HG03103 (cell line): ENCODE results near the gene PCNX1.

Experiments
- ATAC-seq: cut with Tn5 transposase; IDR thresholded peaks from one replicate; pipeline ENCODE4 v1.9.1; 2021; ENCODE audit warnings: low read depth; ENCODE audit not compliant: unreplicated experiment

The PCNX1 gene

GRCh38 chr14:70954068-70954467 lies 46.8 kb downstream of the PCNX1 start:
- ATAC-seq: no peak

DNA sequence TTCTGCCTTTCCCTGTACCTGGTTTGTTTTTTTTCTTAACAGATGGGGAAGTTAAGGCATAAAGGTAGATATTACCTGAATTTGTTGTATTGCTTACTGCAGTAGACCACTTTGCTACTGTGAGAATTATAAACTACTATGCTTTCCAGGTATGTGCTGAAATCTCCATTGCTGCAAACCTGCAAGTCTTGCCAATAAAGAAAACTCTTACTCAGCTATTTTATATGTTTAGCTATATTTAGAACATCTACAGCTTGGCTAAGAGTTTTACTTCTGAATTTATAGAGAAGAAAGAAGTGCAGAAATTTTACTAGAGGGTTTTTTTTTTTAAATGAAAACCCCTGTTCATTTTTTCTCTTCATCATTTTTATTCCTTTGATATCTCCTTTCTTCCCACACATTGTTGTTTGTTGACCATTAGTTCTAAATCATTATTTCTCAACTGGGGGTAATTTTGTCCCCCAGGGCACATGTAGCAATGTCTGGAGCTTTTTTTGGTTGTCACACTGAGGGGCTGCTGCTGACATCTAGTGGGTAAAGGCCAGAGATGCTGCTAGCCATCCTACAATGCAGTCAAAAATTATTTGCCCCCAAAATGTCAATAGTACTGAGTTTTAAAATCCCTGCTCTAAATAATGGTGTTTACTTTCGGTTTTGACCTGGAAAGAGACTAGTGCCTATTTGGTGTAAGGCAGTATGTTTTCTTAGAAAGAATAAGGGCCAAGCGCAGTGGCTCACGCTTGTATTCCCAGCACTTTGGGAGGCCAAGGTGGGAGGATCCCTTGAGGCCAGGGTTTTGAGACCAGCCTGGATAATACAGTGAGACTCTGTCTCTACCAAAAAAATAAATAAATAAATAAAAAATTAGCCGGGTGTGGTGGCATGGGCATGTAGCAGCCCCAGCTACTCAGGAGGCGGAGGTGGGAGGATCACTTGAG lies 48.6 kb downstream of the PCNX1 start:
- no peak for ATAC-seq

- ATAC-seq: no peak
These were observed 49.3 kb downstream of the PCNX1 start for GRCh38 chr14:70956511-70956910.

- no peak for ATAC-seq
These were observed 50.5 kb downstream of the PCNX1 start for GRCh38 chr14:70957710-70958109.

- no peak for ATAC-seq
These were observed 55.7 kb downstream of the PCNX1 start for GRCh38 chr14:70962935-70963334.

- ATAC-seq: no peak
These were observed 57.2 kb downstream of the PCNX1 start for GRCh38 chr14:70964492-70964891.

GRCh38 chr14:70971560-70971959 lies 64.3 kb downstream of the PCNX1 start:
- ATAC-seq: no peak

DNA sequence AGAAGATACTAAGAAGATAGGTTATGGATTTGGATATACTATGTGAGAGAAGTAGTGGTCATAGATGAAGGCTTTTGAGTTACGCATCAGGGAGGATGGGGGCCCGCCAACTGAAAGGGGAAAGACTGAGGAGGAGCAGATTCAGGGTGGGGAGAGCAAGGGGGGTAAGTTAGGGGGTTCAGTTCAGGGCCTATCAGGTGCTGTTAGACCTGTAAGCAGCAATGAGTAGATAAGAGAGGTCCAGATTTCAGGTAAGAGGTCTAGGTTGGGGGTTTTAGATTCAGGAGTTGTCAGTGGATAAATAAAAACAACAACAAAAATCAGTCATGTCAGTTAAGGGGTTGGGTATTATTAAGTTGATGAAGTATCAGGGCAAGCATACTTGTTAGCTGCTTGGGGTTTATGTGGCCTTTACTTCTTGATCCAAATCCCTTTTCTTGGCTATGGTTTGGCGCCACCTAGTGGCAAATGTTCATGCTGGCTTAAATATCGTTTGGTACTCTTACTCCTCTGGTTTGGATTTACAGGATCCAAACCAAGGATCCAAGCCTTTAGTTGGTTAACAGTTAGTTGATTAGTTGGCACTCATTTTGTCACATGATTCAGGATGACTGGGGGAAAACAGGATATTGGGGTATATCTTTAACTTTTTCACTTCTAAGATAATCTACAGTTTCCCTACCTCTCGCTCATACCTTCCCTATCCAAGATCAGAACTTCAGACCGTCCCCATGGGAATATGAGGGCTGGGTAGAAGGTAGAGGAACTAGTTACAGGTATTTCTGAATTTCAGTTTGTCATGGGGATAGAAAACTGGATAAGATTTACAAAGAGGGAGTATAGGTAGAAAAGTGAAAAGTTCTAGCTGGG lies 65.1 kb downstream of the PCNX1 start:
- no peak for ATAC-seq

DNA sequence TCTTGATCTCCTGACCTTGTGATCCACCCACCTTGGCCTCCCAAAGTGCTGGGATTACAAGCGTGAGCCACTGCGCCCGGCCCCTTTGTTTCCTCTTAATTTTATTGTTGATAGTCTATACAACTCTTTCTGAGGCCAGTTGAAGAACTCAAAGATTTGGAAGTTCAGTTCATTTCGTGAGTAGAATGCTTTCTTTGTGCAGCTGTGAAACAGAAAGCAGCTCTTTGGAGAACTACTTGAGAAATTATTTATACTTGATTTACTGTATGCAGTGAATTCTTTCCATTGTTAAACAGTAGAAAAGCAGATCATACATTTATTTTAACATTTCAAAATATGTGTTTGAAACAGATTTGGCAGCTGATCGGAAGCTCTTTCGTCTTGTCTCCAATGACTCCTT lies 69.3 kb downstream of the PCNX1 start:
- no peak for ATAC-seq

DNA sequence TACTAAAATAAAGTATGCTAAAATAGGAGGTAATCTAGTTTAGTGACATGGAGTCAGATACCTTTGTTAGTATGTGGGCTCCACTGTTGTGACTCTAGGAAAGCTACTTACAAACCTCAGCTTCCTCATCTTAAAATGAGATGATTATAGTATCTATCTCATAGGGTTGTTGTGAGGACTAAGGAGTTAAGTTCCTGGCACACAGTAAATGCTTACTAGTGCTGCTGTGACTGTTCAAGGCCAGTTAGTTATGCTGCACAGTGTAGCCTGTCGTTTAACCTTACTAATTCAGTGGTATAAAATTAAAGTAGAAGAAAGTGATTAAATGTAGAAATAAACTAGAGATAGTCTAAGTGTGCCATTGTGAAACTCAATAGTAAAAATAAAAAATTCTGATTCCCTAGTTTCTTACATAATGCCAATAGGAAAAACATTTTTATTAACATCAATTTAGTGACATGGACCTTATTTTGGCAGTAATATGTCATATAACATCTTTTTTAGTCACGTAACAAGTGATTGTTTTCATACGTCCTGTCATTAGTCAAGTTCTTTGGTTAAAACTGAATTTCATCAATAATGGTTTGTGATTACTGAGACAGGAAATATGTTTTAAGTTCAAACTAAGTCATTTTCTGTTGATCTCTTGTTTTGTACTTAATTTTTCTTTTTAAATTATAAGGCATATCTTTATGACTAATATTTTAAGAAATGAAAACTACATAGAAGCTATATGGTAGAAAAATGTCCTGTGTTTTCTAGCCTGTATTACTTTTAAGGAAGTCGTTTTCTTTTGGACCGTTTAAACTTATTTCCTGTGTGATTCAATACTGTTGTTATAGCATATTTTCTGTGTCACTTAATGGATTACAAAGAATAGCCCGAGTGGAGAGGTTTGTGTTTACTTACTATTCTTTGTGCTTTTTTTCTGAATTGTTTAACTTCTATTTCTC lies 74.0 kb downstream of the PCNX1 start:
- no peak for ATAC-seq

- ATAC-seq: no peak
These were observed 74.9 kb downstream of the PCNX1 start for GRCh38 chr14:70982200-70982599.

DNA sequence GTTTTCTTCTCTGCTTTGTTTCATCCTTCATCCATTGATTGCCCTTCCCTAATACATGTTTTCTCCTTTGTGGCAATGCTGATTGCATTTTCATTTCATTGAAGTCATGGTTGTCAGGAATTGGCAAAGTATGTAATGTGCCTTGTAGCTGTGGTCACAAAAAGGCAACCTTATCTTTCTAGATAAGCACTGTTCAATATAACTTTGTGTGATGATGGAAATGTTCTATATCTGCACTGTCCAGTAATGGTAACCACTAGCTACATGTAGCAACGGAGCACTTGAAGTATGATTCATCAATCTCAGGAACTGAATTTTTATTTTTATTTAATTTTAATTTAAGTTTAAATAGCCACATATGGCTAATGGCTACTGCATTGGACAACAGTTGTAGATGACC lies 79.8 kb downstream of the PCNX1 start:
- ATAC-seq: no peak

DNA sequence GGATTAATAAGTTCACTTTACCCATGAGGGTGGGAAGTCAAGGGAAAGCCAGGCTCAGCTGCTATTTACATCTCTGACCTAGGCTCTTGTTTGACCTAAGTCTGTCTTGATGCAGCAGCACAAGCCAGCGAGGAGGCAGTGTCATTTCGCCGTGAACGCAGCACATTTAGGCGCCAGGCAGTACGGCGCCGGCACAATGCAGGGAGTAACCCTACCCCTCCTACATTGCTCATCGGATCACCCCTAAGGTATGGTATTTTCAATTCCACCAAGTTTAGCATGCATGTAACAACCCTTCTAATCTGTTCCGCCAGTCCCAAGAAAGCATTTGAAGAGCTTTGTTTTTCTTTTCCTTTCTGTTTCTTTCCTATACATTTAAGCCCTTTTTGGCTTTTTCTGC lies 81.2 kb downstream of the PCNX1 start:
- no peak for ATAC-seq

DNA sequence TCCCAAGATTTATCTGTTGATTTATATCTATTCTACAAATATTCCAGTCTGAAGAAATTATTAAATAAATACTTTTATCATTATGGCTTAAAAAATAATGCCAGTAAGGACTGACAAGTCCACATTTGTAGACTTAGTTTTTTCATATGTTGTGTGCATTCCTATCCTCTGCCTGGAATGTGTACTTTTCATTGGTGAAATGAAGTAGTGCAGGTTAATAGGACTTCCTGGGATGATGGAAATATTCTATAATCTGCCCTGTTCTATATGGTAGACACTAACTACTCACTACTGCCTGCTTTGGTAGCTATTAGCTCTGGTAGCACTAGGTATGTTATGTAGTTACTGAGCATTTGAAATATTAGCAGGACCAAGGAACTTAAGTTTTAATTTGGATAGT lies 86.7 kb downstream of the PCNX1 start:
- ATAC-seq: no peak

DNA sequence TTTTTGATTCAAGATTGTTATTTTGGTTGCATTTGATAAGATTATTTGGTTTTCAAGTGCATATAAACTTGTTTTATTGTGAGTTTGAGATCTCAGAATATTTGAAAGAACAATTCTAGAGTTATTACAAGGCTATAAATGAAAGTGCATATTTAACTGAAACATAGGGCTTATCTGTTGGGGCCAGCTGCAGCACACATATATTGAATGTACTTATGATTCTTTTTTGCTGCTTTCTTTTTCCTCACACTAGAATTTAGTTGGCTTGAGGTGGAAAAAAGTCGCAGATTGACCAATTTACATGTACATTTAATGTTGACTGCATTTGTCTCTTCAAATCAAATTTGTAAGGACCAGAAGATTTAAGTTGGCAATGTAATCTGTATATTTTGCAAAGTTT lies 88.0 kb downstream of the PCNX1 start:
- no peak for ATAC-seq

DNA sequence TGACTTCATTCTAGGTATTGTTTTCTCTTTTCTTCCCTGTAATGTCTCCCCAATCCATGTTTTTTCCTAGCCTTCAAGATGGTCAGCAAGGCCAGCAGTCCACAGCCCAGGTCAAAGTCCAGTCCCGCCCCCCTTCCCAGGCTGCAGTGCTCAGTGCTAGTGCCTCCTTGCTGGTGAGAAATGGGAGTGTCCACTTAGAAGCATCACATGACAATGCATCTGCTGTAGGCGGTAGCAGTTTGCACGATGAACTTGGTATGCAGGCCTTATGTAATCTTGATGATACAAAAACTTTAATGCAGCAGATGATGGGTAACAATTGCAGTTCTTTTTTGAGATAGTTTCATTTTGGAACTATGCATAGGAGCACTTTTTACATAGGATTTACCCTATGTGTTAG lies 88.4 kb downstream of the PCNX1 start:
- no peak for ATAC-seq

DNA sequence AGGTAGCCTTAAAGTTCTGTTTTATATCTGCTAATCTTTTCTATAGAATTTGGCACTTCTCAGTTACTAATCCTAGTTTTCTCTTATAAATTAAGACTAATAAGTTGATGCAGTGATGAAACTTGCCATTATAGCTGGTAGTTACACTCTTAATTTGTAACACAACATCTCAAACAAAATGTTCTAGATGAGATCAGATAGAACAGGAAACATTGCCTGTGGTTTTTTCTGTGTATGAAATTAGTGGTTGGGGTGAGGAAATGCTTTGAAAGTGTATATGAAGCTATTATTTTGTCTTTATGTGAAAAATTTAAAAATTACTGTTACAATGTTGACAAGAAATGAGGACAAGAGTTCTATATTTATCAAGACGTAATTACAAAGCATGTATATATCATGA lies 91.9 kb downstream of the PCNX1 start:
- ATAC-seq: no peak

GRCh38 chr14:71000091-71000490 lies 92.8 kb downstream of the PCNX1 start:
- ATAC-seq: no peak

GRCh38 chr14:71001742-71002141 lies 94.5 kb downstream of the PCNX1 start:
- ATAC-seq: no peak

DNA sequence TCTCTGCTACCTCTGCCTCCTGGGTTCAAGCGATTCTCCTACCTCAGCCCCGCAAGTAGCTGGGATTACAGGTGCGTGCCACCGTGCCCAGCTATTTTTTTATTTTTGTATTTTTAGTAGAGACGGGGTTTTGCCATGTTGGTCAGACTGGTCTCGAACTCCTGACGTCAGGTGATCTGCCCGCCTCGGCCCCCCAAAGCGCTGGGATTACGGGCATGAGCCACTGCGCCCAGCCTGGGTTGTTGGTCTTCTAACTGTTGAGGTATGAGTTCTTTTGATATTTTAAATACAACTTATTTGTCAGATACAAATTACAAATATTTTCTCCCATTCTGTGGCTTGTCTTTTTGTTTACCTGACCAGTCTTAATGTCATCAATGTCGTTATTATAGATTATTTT lies 95.9 kb downstream of the PCNX1 start:
- ATAC-seq: no peak
